Measurements from ENCODE around the gene IL1R2.
A peak's percentile ranks its signal among the peaks of the same experiment; 100 is the strongest.

IL1R2 gene

GRCh38 chr2:102016399-102016955 is 24.7 kb downstream of the IL1R2 start (continued):
- no peak for TF ChIP-seq ZBTB49 (tag by site-specific recombination; IDR thresholded peaks at IDR 0.05; ENCODE audit: low read depth)

GRCh38 chr2:102018823-102019445 is 27.2 kb downstream of the IL1R2 start:
- Histone ChIP-seq H3K4me3 (ENCODE audit: low read depth, low read length) (no peak overlapping the region), H3K9me3 (ENCODE audit: control insufficient read depth, insufficient read depth, low read depth, low read length) (no peaks in the 10 kb centered on the region), H3K27ac (ENCODE audit: extremely low read depth, low read depth, low read length) (no peak overlapping the region), H3K4me1 (ENCODE audit: control insufficient read depth, insufficient read depth, low read length) (no peaks in the 10 kb centered on the region), H3K36me3 (ENCODE audit: control insufficient read depth in 2 of 2, insufficient read depth in 1 of 2, low read length in 2 of 2) (no peaks in the 10 kb centered on the region)
- CTCF ChIA-PET: interaction anchor here (1.5 to 2.3 kb wide), 6 partner anchors 11 to 429 kb away, joined by 4 to 75 read pairs (median 12); no protein-coding TSS in a partner anchor
- POLR2A ChIA-PET: no interaction called here
- no peak for TF ChIP-seq ZSCAN18 (tag by site-specific recombination; IDR thresholded peaks at IDR 0.05)
- no peak for TF ChIP-seq ZNF677 (tag by site-specific recombination; IDR thresholded peaks at IDR 0.05)
- TF ChIP-seq ZNF776 (tag by site-specific recombination; IDR thresholded peaks at IDR 0.05; ENCODE audit: borderline replicate concordance): no peak
- no peak for TF ChIP-seq ZNF223 (tag by site-specific recombination; IDR thresholded peaks at IDR 0.05)
- TF ChIP-seq ZNF830 (tag by site-specific recombination; IDR thresholded peaks at IDR 0.05; ENCODE audit: low read depth): no peak
- TF ChIP-seq ZNF530 (tag by site-specific recombination; IDR thresholded peaks at IDR 0.05; ENCODE audit: low read depth): no peak
- no peak for TF ChIP-seq ZNF777 (tag by site-specific recombination; IDR thresholded peaks at IDR 0.05; ENCODE audit: borderline replicate concordance)
- no peak for TF ChIP-seq ZNF488 (tag by site-specific recombination; IDR thresholded peaks at IDR 0.05)
- TF ChIP-seq ZBTB17 (tag by site-specific recombination; IDR thresholded peaks at IDR 0.05): no peak
- TF ChIP-seq ZNF449 (tag by site-specific recombination; IDR thresholded peaks at IDR 0.05): no peak
- TF ChIP-seq YY1 (tag by site-specific recombination; IDR thresholded peaks at IDR 0.05): no peak
- TF ChIP-seq ZNF121 (tag by site-specific recombination; IDR thresholded peaks at IDR 0.05): no peak
- no peak for TF ChIP-seq SP7 (tag by site-specific recombination; IDR thresholded peaks at IDR 0.05)
- no peak for TF ChIP-seq ZNF37A (tag by site-specific recombination; IDR thresholded peaks at IDR 0.05)
- no peak for TF ChIP-seq ZBTB1 (tag by site-specific recombination; IDR thresholded peaks at IDR 0.05)

- Histone ChIP-seq H3K36me3 (ENCODE audit: control insufficient read depth in 2 of 2, insufficient read depth in 1 of 2, low read length in 2 of 2) (no peaks in the 10 kb centered on the region), H3K27ac (ENCODE audit: extremely low read depth, low read depth, low read length) (no peak overlapping the region), H3K4me1 (ENCODE audit: control insufficient read depth, insufficient read depth, low read length) (no peaks in the 10 kb centered on the region), H3K4me3 (ENCODE audit: low read depth, low read length) (no peak overlapping the region), H3K9me3 (ENCODE audit: control insufficient read depth, insufficient read depth, low read depth, low read length) (no peaks in the 10 kb centered on the region)
- no peak for TF ChIP-seq ZNF530 (tag by site-specific recombination; IDR thresholded peaks at IDR 0.05; ENCODE audit: low read depth)
- peak; percentile 79 for TF ChIP-seq CTCF (tag by site-specific recombination; IDR thresholded peaks at IDR 0.05)
- TF ChIP-seq ZNF654 (tag by site-specific recombination; IDR thresholded peaks at IDR 0.05; ENCODE audit: low read depth): peak; percentile 73
- ChIA-PET CTCF (interaction anchor here (0.6 to 2.3 kb wide), 54 partner anchors 9 to 1022 kb away, joined by 3 to 75 read pairs (median 4); partner anchors contain the start of genes IL18R1 and IL1RL2), POLR2A (no interaction called here)
Observed at GRCh38 chr2:102020596-102021170, 28.9 kb downstream of the IL1R2 start.

All from HEK293 (cell line).